Effector memory CD4-positive, alpha-beta T cell (primary cell): ENCODE data around the gene FAM47A.

Experiments used
- DNase-seq, 3 donors: peaks; one replicate each; pipeline ENCODE4 v3.0.0-alpha.2; 2020
- H3K27ac ChIP-seq: 2 replicates; pipeline ENCODE4 v1.7.0; 2013; ENCODE audit warnings: mild to moderate bottlenecking, low read length, moderate library complexity; ENCODE audit not compliant: insufficient read depth, poor library complexity, severe bottlenecking
- H3K27me3 ChIP-seq: replicated peaks from 2 replicates; pipeline ENCODE4 v1.7.0; 2013; ENCODE audit warnings: mild to moderate bottlenecking, low read length; ENCODE audit not compliant: insufficient read depth, control insufficient read depth, poor library complexity, severe bottlenecking
- H3K36me3 ChIP-seq: 2 replicates; pipeline ENCODE4 v1.7.0; 2013; ENCODE audit warnings: mild to moderate bottlenecking, low read length, moderate library complexity; ENCODE audit not compliant: control insufficient read depth, insufficient read depth
- H3K4me1 ChIP-seq: 2 replicates; pipeline ENCODE4 v1.7.0; 2013; ENCODE audit warnings: low read length, mild to moderate bottlenecking; ENCODE audit not compliant: control insufficient read depth, insufficient read depth, poor library complexity, severe bottlenecking
- H3K4me3 ChIP-seq: 2 replicates; pipeline ENCODE4 v1.7.0; 2013; ENCODE audit warnings: low read length, low read depth, mild to moderate bottlenecking; ENCODE audit not compliant: insufficient read depth, poor library complexity, severe bottlenecking
- H3K9me3 ChIP-seq: 2 replicates; pipeline ENCODE4 v1.7.0; 2013; ENCODE audit warnings: mild to moderate bottlenecking, low read length, moderate library complexity; ENCODE audit not compliant: control insufficient read depth
- total RNA-seq, 3 donors: gene quantifications; one replicate each; lab custom pipeline; 2026; lab: John Stamatoyannopoulos, UW

Gene FAM47A
- 0 reads per million in 3 donors for total RNA-seq

GRCh38 chrX:34132028-34132427 lies at the start of gene FAM47A:
TSS of gene FAM47A (minus strand) at chrX:34132314. CDS start at chrX:34132278, 36 bp downstream.
- Histone ChIP-seq H3K9me3 (no peaks in the 10 kb centered on the region), H3K27me3 (no peaks in the 10 kb centered on the region), H3K27ac (no peak within 1 kb of the TSS), H3K4me3 (no peak within 1 kb of the TSS), H3K36me3 (no peaks in the 10 kb centered on the region), H3K4me1 (no peaks in the 10 kb centered on the region)
- no peak for DNase-seq

- Histone ChIP-seq H3K27me3 (no peaks in the 10 kb centered on the region), H3K36me3 (no peaks in the 10 kb centered on the region), H3K4me1 (no peaks in the 10 kb centered on the region), H3K9me3 (no peaks in the 10 kb centered on the region), H3K27ac (no peak overlapping the region), H3K4me3 (no peak overlapping the region)
- no peak for DNase-seq
These were observed 15.2 kb upstream of the FAM47A start for GRCh38 chrX:34147345-34147744.

GRCh38 chrX:34146906-34147305 lies 14.8 kb upstream of the FAM47A start:
- Histone ChIP-seq H3K9me3 (no peaks in the 10 kb centered on the region), H3K27ac (no peak overlapping the region), H3K4me1 (no peaks in the 10 kb centered on the region), H3K36me3 (no peaks in the 10 kb centered on the region), H3K4me3 (no peak overlapping the region), H3K27me3 (no peaks in the 10 kb centered on the region)
- DNase-seq = no peak

- no peaks in the 10 kb centered on the region for H3K9me3 ChIP-seq
- no peak overlapping the region for H3K27ac ChIP-seq
- no peak for DNase-seq
- H3K27me3 ChIP-seq = no peaks in the 10 kb centered on the region
- no peaks in the 10 kb centered on the region for H3K36me3 ChIP-seq
- H3K4me1 ChIP-seq = no peaks in the 10 kb centered on the region
- H3K4me3 ChIP-seq = no peak overlapping the region
These were observed 12.1 kb upstream of the FAM47A start for GRCh38 chrX:34144246-34144645.

- H3K27me3 ChIP-seq = no peaks in the 10 kb centered on the region
- no peak overlapping the region for H3K4me3 ChIP-seq
- H3K9me3 ChIP-seq = no peaks in the 10 kb centered on the region
- no peaks in the 10 kb centered on the region for H3K4me1 ChIP-seq
- DNase-seq = no peak
- no peaks in the 10 kb centered on the region for H3K36me3 ChIP-seq
- H3K27ac ChIP-seq = no peak overlapping the region
These were observed 8.7 kb upstream of the FAM47A start for GRCh38 chrX:34140816-34141215.

- H3K4me1 ChIP-seq = no peaks in the 10 kb centered on the region
- no peaks in the 10 kb centered on the region for H3K27me3 ChIP-seq
- no peaks in the 10 kb centered on the region for H3K9me3 ChIP-seq
- no peaks in the 10 kb centered on the region for H3K36me3 ChIP-seq
- no peak overlapping the region for H3K27ac ChIP-seq
- H3K4me3 ChIP-seq = no peak overlapping the region
- DNase-seq = no peak
These were observed 952 bp downstream of the FAM47A start for GRCh38 chrX:34130980-34131744.

GRCh38 chrX:34130501-34130900 lies 1.6 kb downstream of the FAM47A start:
- no peak for DNase-seq
- Histone ChIP-seq H3K27ac (no peak overlapping the region), H3K4me3 (no peak overlapping the region), H3K4me1 (no peaks in the 10 kb centered on the region), H3K36me3 (no peaks in the 10 kb centered on the region), H3K9me3 (no peaks in the 10 kb centered on the region), H3K27me3 (no peaks in the 10 kb centered on the region)

- no peak overlapping the region for H3K27ac ChIP-seq
- DNase-seq = no peak
- no peak overlapping the region for H3K4me3 ChIP-seq
- H3K4me1 ChIP-seq = no peaks in the 10 kb centered on the region
- H3K9me3 ChIP-seq = no peaks in the 10 kb centered on the region
- H3K27me3 ChIP-seq = no peaks in the 10 kb centered on the region
- no peaks in the 10 kb centered on the region for H3K36me3 ChIP-seq
These were observed 6.1 kb downstream of the FAM47A start for GRCh38 chrX:34126011-34126410.

GRCh38 chrX:34119122-34119521 lies 13.0 kb downstream of the FAM47A start:
- DNase-seq = no peak
- no peak overlapping the region for H3K4me3 ChIP-seq
- H3K27me3 ChIP-seq = no peaks in the 10 kb centered on the region
- no peaks in the 10 kb centered on the region for H3K36me3 ChIP-seq
- H3K9me3 ChIP-seq = no peaks in the 10 kb centered on the region
- H3K4me1 ChIP-seq = no peaks in the 10 kb centered on the region
- H3K27ac ChIP-seq = no peak overlapping the region

- Histone ChIP-seq H3K4me3 (no peak overlapping the region), H3K27me3 (no peaks in the 10 kb centered on the region), H3K36me3 (no peaks in the 10 kb centered on the region), H3K27ac (no peak overlapping the region), H3K9me3 (no peaks in the 10 kb centered on the region), H3K4me1 (no peaks in the 10 kb centered on the region)
- DNase-seq = no peak
These were observed 19.7 kb downstream of the FAM47A start for GRCh38 chrX:34112459-34112858.
